GM12892 (cell line): Measurements from ENCODE around the gene EDA.
"Not testable (repeated sequence)": the region's sequence is repeated elsewhere in the genome, so short reads cannot be mapped to it uniquely, and the experiment has no call there.

Experiments used
- DNase-seq: peaks from one replicate; pipeline ENCODE4 v3.0.0; 2011; ENCODE audit not compliant: insufficient read length
- FAIRE-seq: peaks from 2 replicates; lab custom pipeline; 2011; peaks lifted over from hg19 to GRCh38; lab: Jason Lieb, UNC
- POLR2A ChIP-seq: IDR thresholded peaks from 2 replicates; pipeline ENCODE4 v1.6.1; 2011; ENCODE audit warnings: low read depth, low read length, control low read depth
- POLR2AphosphoS5 ChIP-seq: IDR thresholded peaks from 2 replicates; pipeline ENCODE4 v1.6.1; 2011; ENCODE audit warnings: low read depth, low read length, control low read depth
- TAF1 ChIP-seq: IDR thresholded peaks from 2 replicates; pipeline ENCODE4 v1.6.1; 2011; ENCODE audit warnings: low read depth, mild to moderate bottlenecking, control low read depth, low read length, borderline replicate concordance

Gene EDA

GRCh38 chrX:69969460-69969859 is 353.5 kb downstream of the EDA start:
- no peak for DNase-seq
- TF ChIP-seq TAF1: no peak
- no peak for TF ChIP-seq POLR2A
- no peak for FAIRE-seq

GRCh38 chrX:69987691-69988090 is 371.8 kb downstream of the EDA start:
- FAIRE-seq (no peak), DNase-seq (no peak)
- no peak for TF ChIP-seq TAF1
- TF ChIP-seq POLR2A: no peak
- no peak for TF ChIP-seq POLR2AphosphoS5

GRCh38 chrX:69988955-69989394 is 373.1 kb downstream of the EDA start:
- TF ChIP-seq TAF1 (no peak), POLR2A (no peak), POLR2AphosphoS5 (no peak)
- DNase-seq: no peak
- FAIRE-seq: no peak

- FAIRE-seq (no peak), DNase-seq (no peak)
- TF ChIP-seq POLR2A (no peak), TAF1 (no peak), POLR2AphosphoS5 (no peak)
These were observed 375.8 kb downstream of the EDA start for GRCh38 chrX:69991685-69992084.

GRCh38 chrX:69993494-69993893 is 377.6 kb downstream of the EDA start:
- no peak for DNase-seq
- TF ChIP-seq POLR2A: no peak
- no peak for TF ChIP-seq TAF1
- TF ChIP-seq POLR2AphosphoS5: no peak
- FAIRE-seq: no peak

GRCh38 chrX:69995362-69996112 is 379.6 kb downstream of the EDA start:
- no peak for FAIRE-seq
- no peak for DNase-seq
- TF ChIP-seq POLR2A: no peak

- no peak for FAIRE-seq
- DNase-seq: no peak
- TF ChIP-seq TAF1 (no peak), POLR2A (no peak), POLR2AphosphoS5 (no peak)
These were observed 380.2 kb downstream of the EDA start for GRCh38 chrX:69996113-69996468.

- DNase-seq, FAIRE-seq: not testable (repeated sequence)
These were observed 382.4 kb downstream of the EDA start for GRCh38 chrX:69998299-69998698.

- DNase-seq (no peak), FAIRE-seq (no peak)
- TF ChIP-seq TAF1: no peak
- no peak for TF ChIP-seq POLR2A
- TF ChIP-seq POLR2AphosphoS5: no peak
These were observed 385.4 kb downstream of the EDA start for GRCh38 chrX:70001269-70001668.

GRCh38 chrX:70001708-70002341 is 385.9 kb downstream of the EDA start:
- DNase-seq (no peak), FAIRE-seq (no peak)
- TF ChIP-seq POLR2A (no peak), TAF1 (no peak)

- FAIRE-seq (no peak), DNase-seq (no peak)
- TF ChIP-seq POLR2A (no peak), POLR2AphosphoS5 (no peak), TAF1 (no peak)
These were observed 392.0 kb downstream of the EDA start for GRCh38 chrX:70007946-70008345.

- FAIRE-seq (no peak), DNase-seq (no peak)
- TF ChIP-seq TAF1 (no peak), POLR2A (no peak), POLR2AphosphoS5 (no peak)
These were observed 393.1 kb downstream of the EDA start for GRCh38 chrX:70009049-70009448.
